Right atrium auricular region (tissue), 2 donors: ENCODE data around the gene HMGB3. TPM values are rescaled to one million over a fixed set of nuclear protein-coding genes. Genes with fewer than 3 reads are reported as not detected.

Experiments
- DNase-seq: peaks from one replicate; pipeline ENCODE4 v3.0.0-alpha.2; 2019; ENCODE audit warnings: low spot score
- H3K27ac ChIP-seq, 2 donors: fragments of 200-600 bp; sonication (generic); 1 replicate in 1 of 2; 2 replicates in 1 of 2; pipeline ENCODE4 v1.5.1; 2016 to 2019
- H3K27me3 ChIP-seq, 2 donors: fragments of 200-600 bp; sonication (generic); one replicate each; pipeline versions ENCODE4 v1.5.1 to v1.6.0; 2017 to 2019
- H3K36me3 ChIP-seq: fragments of 200-600 bp; sonication (generic); one replicate; pipeline ENCODE4 v1.5.1; 2016
- H3K4me1 ChIP-seq, 2 donors: fragments of 200-600 bp; sonication (generic); one replicate each; pipeline versions ENCODE4 v1.5.1 to v1.6.0; 2017 to 2019
- H3K4me3 ChIP-seq, 2 donors: fragments of 200-600 bp; sonication (generic); 1 replicate in 1 of 2; 2 replicates in 1 of 2; pipeline ENCODE4 v1.5.1; 2017 to 2019; ENCODE audit warnings: mild to moderate bottlenecking in 1 of 2, moderate library complexity in 1 of 2
- H3K9me3 ChIP-seq, 2 donors: fragments of 200-600 bp; sonication (generic); one replicate each; pipeline ENCODE4 v1.5.1; 2019
- CTCF ChIP-seq, 2 donors: fragments of 200-600 bp; sonication (generic); IDR thresholded peaks; one replicate each; pipeline ENCODE4 v1.5.1; 2019; ENCODE audit warnings: antibody characterized with exemption in 2 of 2
- total RNA-seq, 2 donors: library from RNA; depleted of rRNA; stranded (reverse); fragments of >200 nt; gene quantifications; one replicate each; pipeline ENCODE4 v1.1.0, GENCODE V29; 2016

The HMGB3 gene
- total RNA-seq, 2 donors from 2014 or later = 1.1 to 2.6 TPM

- no peaks in the 10 kb centered on the region for H3K9me3 ChIP-seq
- no peak overlapping the region for H3K4me3 ChIP-seq
- DNase-seq = no peak
- no peak for TF ChIP-seq CTCF (IDR thresholded peaks at IDR 0.05)
- H3K27me3 ChIP-seq = no peaks in the 10 kb centered on the region
- H3K36me3 ChIP-seq = no peaks in the 10 kb centered on the region
- H3K4me1 ChIP-seq = no peaks in the 10 kb centered on the region
- no peak overlapping the region for H3K27ac ChIP-seq
Measured at GRCh38 chrX:150966742-150967141, 16.4 kb upstream of the HMGB3 start.

DNA sequence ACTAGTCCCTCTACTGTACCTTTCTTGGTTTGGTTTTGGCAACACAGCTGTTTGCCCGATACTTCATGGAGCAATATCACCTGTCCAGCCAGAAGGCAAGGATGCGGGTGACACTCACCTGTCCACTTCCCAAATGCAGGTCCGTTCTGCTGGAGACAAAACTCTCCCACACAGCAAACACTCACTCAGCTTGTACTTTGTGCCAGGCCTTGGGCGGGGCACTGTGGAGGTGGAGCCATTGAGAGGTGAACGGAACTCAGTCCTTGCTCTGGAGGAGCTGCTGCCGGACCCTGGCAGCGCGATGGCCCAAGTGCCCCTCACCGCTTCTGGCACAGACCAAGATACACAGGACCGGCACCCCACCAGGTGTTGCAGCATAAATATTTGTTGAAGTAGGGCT is 15.3 kb upstream of the HMGB3 start:
- TF ChIP-seq CTCF (IDR thresholded peaks at IDR 0.05) = no peak
- Histone ChIP-seq H3K4me3 (no peak overlapping the region), H3K36me3 (no peaks in the 10 kb centered on the region), H3K4me1 (no peaks in the 10 kb centered on the region), H3K27ac (no peak overlapping the region), H3K9me3 (no peaks in the 10 kb centered on the region), H3K27me3 (no peaks in the 10 kb centered on the region)
- no peak for DNase-seq

DNA sequence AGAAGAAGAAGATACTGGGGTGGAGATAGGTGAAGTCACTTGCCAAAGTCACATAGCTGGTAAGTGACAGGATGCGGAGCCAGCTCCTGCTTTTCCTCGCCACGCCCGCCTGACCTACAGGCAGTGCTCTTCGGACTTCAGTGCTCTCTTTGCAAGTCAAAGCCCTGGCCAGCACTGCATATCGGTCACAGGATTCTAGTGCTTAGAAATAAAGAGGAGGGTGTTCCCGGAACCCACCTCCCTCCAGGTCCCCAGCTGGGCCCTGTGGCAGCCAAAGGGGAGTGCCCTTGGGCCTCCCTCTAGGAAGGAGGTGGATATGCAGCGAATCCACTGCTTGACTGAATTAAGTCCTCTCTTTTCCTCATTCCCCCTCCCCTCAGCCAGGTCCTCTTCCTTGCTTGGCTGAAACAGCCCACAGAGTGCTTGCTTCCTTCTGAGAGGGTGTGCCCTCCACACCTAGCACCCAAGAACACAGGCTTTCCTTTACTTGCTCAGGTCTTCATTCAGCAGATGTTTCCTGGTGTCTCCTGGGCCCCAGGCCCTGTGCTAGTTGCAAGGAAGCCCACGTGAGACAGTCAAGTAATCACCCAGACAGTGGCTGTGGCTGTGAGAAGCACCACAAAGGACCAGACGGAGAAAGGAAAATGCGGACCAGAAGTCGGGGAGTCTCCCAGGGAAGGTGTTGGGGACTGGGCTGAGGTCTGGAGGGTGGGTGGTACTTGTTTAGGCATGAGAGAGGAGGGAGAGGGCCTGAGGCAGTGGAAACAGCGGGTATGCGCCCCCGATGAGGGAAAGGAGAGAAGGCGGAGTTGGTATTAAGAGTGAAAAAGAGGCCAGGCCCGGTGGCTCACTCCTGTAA is 14.0 kb upstream of the HMGB3 start:
- no peaks in the 10 kb centered on the region for H3K4me1 ChIP-seq
- no peak for TF ChIP-seq CTCF (IDR thresholded peaks at IDR 0.05)
- no peak for DNase-seq
- H3K27me3 ChIP-seq = no peaks in the 10 kb centered on the region
- no peaks in the 10 kb centered on the region for H3K9me3 ChIP-seq
- H3K27ac ChIP-seq = no peak overlapping the region
- no peaks in the 10 kb centered on the region for H3K36me3 ChIP-seq
- H3K4me3 ChIP-seq = no peak overlapping the region

DNA sequence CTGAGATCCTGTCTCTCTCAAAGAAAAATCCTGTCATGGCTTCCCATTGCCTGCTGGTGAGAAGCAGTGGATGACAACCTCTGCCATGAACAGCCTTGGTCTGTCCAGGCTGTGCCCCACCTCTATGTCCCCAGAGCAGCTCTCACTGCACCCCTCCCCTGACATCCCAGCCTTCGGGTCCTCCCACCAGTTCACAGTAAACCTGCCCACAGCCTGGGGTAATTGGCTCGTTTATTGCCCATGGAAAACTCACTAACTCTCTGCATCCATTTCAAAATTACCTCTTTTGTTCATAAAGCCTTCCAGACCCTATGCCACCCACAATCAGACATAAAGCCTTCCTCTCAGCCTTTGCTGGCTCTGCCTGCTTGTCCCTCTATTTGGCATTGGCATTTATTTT is 10.7 kb upstream of the HMGB3 start:
- no peak for TF ChIP-seq CTCF (IDR thresholded peaks at IDR 0.05)
- Histone ChIP-seq H3K27ac (no peak overlapping the region), H3K4me3 (no peak overlapping the region), H3K9me3 (no peaks in the 10 kb centered on the region), H3K27me3 (no peaks in the 10 kb centered on the region), H3K36me3 (no peaks in the 10 kb centered on the region), H3K4me1 (no peaks in the 10 kb centered on the region)
- DNase-seq = no peak

GRCh38 chrX:150975655-150976390 is 7.3 kb upstream of the HMGB3 start:
- no peaks in the 10 kb centered on the region for H3K36me3 ChIP-seq
- no peak for DNase-seq
- no peak overlapping the region for H3K4me3 ChIP-seq
- H3K27ac ChIP-seq = no peak overlapping the region
- no peaks in the 10 kb centered on the region for H3K4me1 ChIP-seq
- no peaks in the 10 kb centered on the region for H3K27me3 ChIP-seq
- no peaks in the 10 kb centered on the region for H3K9me3 ChIP-seq
- TF ChIP-seq CTCF (IDR thresholded peaks at IDR 0.05) = no peak
